Measurements from ENCODE around the gene ZNF189.

Gene ZNF189

GRCh38 chr9:101458963-101459631, 60.4 kb downstream of the ZNF189 start:
- Histone ChIP-seq H3K27me3 (no peaks in the 10 kb centered on the region), H3K27ac (no peak overlapping the region), H3K4me2 (no peak overlapping the region), H4K20me1 (no peaks in the 10 kb centered on the region), H3K4me1 (no peaks in the 10 kb centered on the region), H3K36me3 (no peaks in the 10 kb centered on the region), H3K9me3 (no peaks in the 10 kb centered on the region), H3K4me3 (no peak overlapping the region), H3K9ac (no peak overlapping the region)
- no peak for TF ChIP-seq Cebpa-rat (IDR thresholded peaks at IDR 0.05)
